ENCODE data around the gene RPS6KB2.
"Not testable (repeated sequence)": the region's sequence is repeated elsewhere in the genome, so short reads cannot be mapped to it uniquely, and the experiment has no call there.

DNA sequence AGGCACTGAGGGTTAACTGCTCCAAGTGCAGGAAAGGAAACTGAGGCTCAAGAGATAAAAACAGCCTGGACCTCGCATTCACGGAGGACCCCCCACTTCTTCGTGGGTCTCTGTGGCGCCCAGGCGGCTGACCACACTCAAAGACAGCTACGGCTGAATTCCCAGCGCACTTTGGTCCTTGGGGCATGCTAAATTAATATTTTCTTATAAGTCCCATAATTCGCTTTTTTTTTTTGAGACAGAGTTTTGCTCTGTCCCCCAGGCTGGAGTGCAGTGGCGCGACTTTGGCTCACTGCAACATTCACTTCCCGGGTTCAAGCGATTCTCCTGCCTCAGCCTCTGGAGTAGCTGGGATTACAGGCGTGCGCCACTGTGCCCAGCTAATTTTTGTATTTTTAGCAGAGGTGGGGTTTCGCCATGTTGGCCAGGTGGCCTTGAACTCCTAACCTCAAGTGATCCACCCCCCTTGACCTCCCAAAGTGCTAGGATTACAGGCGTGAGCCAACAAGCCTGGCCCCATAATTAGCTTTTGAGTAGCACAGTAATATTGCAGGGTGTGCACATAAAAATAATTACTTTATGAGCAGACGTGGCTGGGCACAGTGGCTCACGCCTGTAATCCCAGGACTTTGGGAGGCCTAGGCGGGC lies 26.0 kb upstream of the RPS6KB2 start:
- TF ChIP-seq, protein P1, sequence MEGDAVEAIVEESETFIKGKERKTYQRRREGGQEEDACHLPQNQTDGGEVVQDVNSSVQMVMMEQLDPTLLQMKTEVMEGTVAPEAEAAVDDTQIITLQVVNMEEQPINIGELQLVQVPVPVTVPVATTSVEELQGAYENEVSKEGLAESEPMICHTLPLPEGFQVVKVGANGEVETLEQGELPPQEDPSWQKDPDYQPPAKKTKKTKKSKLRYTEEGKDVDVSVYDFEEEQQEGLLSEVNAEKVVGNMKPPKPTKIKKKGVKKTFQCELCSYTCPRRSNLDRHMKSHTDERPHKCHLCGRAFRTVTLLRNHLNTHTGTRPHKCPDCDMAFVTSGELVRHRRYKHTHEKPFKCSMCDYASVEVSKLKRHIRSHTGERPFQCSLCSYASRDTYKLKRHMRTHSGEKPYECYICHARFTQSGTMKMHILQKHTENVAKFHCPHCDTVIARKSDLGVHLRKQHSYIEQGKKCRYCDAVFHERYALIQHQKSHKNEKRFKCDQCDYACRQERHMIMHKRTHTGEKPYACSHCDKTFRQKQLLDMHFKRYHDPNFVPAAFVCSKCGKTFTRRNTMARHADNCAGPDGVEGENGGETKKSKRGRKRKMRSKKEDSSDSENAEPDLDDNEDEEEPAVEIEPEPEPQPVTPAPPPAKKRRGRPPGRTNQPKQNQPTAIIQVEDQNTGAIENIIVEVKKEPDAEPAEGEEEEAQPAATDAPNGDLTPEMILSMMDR (conservative IDR thresholded peaks at IDR 0.05; ENCODE audit: low read depth in 2 of 2): not testable (repeated sequence)
- not testable (repeated sequence) for TF ChIP-seq EZH2 (IDR thresholded peaks at IDR 0.05; ENCODE audit: low read depth, unreplicated experiment); EZH2phosphoT487 (IDR thresholded peaks at IDR 0.05; ENCODE audit: unreplicated experiment); POLR2AphosphoS5 (IDR thresholded peaks at IDR 0.05; ENCODE audit: low read depth); CREB1 (CRISPR knock-in tag; IDR thresholded peaks at IDR 0.05; ENCODE audit: low read depth); ZNF331 (CRISPR knock-in tag; IDR thresholded peaks at IDR 0.05; ENCODE audit: low read depth); NANOG (IDR thresholded peaks at IDR 0.05; ENCODE audit: borderline replicate concordance); ZNF114 (CRISPR knock-in tag; IDR thresholded peaks at IDR 0.05); STAT1 (IDR thresholded peaks at IDR 0.05; ENCODE audit: unreplicated experiment); JUNB (IDR thresholded peaks at IDR 0.05; ENCODE audit: unreplicated experiment); ZNF462 (CRISPR knock-in tag; IDR thresholded peaks at IDR 0.05)
- TF ChIP-seq, protein P2, sequence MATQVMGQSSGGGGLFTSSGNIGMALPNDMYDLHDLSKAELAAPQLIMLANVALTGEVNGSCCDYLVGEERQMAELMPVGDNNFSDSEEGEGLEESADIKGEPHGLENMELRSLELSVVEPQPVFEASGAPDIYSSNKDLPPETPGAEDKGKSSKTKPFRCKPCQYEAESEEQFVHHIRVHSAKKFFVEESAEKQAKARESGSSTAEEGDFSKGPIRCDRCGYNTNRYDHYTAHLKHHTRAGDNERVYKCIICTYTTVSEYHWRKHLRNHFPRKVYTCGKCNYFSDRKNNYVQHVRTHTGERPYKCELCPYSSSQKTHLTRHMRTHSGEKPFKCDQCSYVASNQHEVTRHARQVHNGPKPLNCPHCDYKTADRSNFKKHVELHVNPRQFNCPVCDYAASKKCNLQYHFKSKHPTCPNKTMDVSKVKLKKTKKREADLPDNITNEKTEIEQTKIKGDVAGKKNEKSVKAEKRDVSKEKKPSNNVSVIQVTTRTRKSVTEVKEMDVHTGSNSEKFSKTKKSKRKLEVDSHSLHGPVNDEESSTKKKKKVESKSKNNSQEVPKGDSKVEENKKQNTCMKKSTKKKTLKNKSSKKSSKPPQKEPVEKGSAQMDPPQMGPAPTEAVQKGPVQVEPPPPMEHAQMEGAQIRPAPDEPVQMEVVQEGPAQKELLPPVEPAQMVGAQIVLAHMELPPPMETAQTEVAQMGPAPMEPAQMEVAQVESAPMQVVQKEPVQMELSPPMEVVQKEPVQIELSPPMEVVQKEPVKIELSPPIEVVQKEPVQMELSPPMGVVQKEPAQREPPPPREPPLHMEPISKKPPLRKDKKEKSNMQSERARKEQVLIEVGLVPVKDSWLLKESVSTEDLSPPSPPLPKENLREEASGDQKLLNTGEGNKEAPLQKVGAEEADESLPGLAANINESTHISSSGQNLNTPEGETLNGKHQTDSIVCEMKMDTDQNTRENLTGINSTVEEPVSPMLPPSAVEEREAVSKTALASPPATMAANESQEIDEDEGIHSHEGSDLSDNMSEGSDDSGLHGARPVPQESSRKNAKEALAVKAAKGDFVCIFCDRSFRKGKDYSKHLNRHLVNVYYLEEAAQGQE (IDR thresholded peaks at IDR 0.05; ENCODE audit: unreplicated experiment): not testable (repeated sequence)
- TF ChIP-seq, protein P3, sequence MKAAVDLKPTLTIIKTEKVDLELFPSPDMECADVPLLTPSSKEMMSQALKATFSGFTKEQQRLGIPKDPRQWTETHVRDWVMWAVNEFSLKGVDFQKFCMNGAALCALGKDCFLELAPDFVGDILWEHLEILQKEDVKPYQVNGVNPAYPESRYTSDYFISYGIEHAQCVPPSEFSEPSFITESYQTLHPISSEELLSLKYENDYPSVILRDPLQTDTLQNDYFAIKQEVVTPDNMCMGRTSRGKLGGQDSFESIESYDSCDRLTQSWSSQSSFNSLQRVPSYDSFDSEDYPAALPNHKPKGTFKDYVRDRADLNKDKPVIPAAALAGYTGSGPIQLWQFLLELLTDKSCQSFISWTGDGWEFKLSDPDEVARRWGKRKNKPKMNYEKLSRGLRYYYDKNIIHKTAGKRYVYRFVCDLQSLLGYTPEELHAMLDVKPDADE (IDR thresholded peaks at IDR 0.05): not testable (repeated sequence)
